OCI-LY7 (cell line): Measurements from ENCODE around the gene MACROD1. TPM values are rescaled to one million over a fixed set of nuclear protein-coding genes. Genes with fewer than 3 reads are reported as not detected.

ENCODE experiments used
- BruUV-seq: library from RNA; stranded (reverse); fragments of 400-500 nt; replicated peaks from 2 replicates; lab custom pipeline; 2021; lab: Mats Ljungman, UMichigan
- CTCF ChIA-PET: fragments of 300-600 bp; sonication (Branson Sonifier 250); formaldehyde crosslinking; loops from one replicate; lab custom pipeline; 2022; ENCODE audit warnings: antibody characterized with exemption; ENCODE audit not compliant: unreplicated experiment; lab: Charles Lee
- POLR2A ChIA-PET: fragments of 300-600 bp; sonication (Branson Sonifier 250); formaldehyde crosslinking; loops from one replicate; lab custom pipeline; 2022; ENCODE audit warnings: antibody characterized with exemption; lab: Charles Lee
- DNase-seq: peaks from one replicate; pipeline ENCODE4 v3.0.0-alpha.2; 2015; ENCODE audit warnings: low spot score
- H2AFZ ChIP-seq: fragments of 200-600 bp; sonication (generic), shearing (Covaris generic); 2 replicates; pipeline ENCODE4 v1.6.1; 2014; ENCODE audit warnings: mild to moderate bottlenecking, antibody characterized with exemption, low read length, moderate library complexity
- H3K27ac ChIP-seq: fragments of 200-600 bp; sonication (generic); 2 replicates; pipeline ENCODE4 v1.5.1; 2014; ENCODE audit warnings: mixed run types, low read depth, mild to moderate bottlenecking, moderate library complexity, low read length, inconsistent platforms; ENCODE audit not compliant: poor library complexity, severe bottlenecking
- H3K36me3 ChIP-seq: fragments of 200-600 bp; sonication (generic); 2 replicates; pipeline ENCODE4 v1.6.1; 2014; ENCODE audit warnings: mild to moderate bottlenecking, antibody characterized with exemption, low read length, moderate library complexity, mixed read lengths; ENCODE audit not compliant: insufficient read depth
- H3K4me1 ChIP-seq: fragments of 200-600 bp; sonication (generic); 2 replicates; pipeline ENCODE4 v1.5.1; 2014; ENCODE audit warnings: mild to moderate bottlenecking, low read length; ENCODE audit not compliant: insufficient read depth, poor library complexity, severe bottlenecking
- H3K4me2 ChIP-seq: fragments of 200-600 bp; sonication (generic); 2 replicates; pipeline ENCODE4 v1.6.1; 2014; ENCODE audit warnings: mild to moderate bottlenecking, low read length
- H3K4me3 ChIP-seq: fragments of 200-600 bp; sonication (generic); 2 replicates; pipeline ENCODE4 v1.5.1; 2014; ENCODE audit warnings: mild to moderate bottlenecking, low read depth, low read length; ENCODE audit not compliant: poor library complexity, severe bottlenecking
- H3K79me2 ChIP-seq: fragments of 200-600 bp; sonication (generic); 2 replicates; pipeline ENCODE4 v1.6.1; 2016; ENCODE audit warnings: low read depth, mild to moderate bottlenecking, low read length, moderate library complexity, mixed read lengths; ENCODE audit not compliant: insufficient read depth
- H3K9me2 ChIP-seq: fragments of 200-600 bp; sonication (generic); 2 replicates; pipeline ENCODE4 v1.6.1; 2016; ENCODE audit warnings: mild to moderate bottlenecking, low read length, mixed read lengths; ENCODE audit not compliant: insufficient read depth
- H3K9me3 ChIP-seq: fragments of 200-600 bp; sonication (generic); 2 replicates; pipeline ENCODE4 v1.6.1; 2014; ENCODE audit warnings: mild to moderate bottlenecking, mixed run types, low read length, mixed read lengths
- H4K20me1 ChIP-seq: fragments of 200-600 bp; sonication (generic); 2 replicates; pipeline ENCODE4 v1.6.1; 2014; ENCODE audit warnings: mild to moderate bottlenecking, antibody characterized with exemption, low read length, moderate library complexity, mixed read lengths; ENCODE audit not compliant: insufficient read depth
- CTCF ChIP-seq: fragments of 200-600 bp; sonication (generic); conservative IDR thresholded peaks from 2 replicates; pipeline ENCODE4 v1.5.1; 2014; ENCODE audit warnings: mild to moderate bottlenecking, antibody characterized with exemption, low read length, moderate library complexity, mixed read lengths
- EZH2phosphoT487 ChIP-seq: fragments of 200-600 bp; sonication (generic); IDR thresholded peaks from 2 replicates; pipeline ENCODE4 v1.6.1; 2018; ENCODE audit warnings: low read depth, borderline replicate concordance, mild to moderate bottlenecking, mixed run types, antibody characterized with exemption, low read length, moderate library complexity, mixed read lengths
- intact Hi-C: fragments of 100-400 bp; cut with micrococcal nuclease; formaldehyde crosslinking; loops from one replicate; pipeline ENCODE4 v1.10.0; 2022; ENCODE audit not compliant: unreplicated experiment
- total RNA-seq, 2 experiments: library from RNA; depleted of rRNA in 1 of 2; stranded (reverse); fragments of >200 nt in 1 of 2; shearing (Covaris generic) in 1 of 2; gene quantifications; 2 replicates each; pipeline ENCODE4 v1.2.3, GENCODE V29; 2014 to 2022

The MACROD1 gene
- total RNA-seq, 2 experiments from 2014 or later = 14.7 to 25.4 TPM

GRCh38 chr11:64114231-64114630 is 51.7 kb downstream of the MACROD1 start:
- Histone ChIP-seq H3K9me2 (no peaks in the 10 kb centered on the region), H3K9me3 (no peaks in the 10 kb centered on the region), H4K20me1 (no peaks in the 10 kb centered on the region), H3K4me1 (no peaks in the 10 kb centered on the region), H3K4me3 (no peak overlapping the region), H3K27ac (no peak overlapping the region), H2AFZ (no peak overlapping the region), H3K79me2 (no peaks in the 10 kb centered on the region), H3K36me3 (no peaks in the 10 kb centered on the region), H3K4me2 (no peak overlapping the region)
- POLR2A ChIA-PET = no interaction called here
- no peak for DNase-seq
- CTCF ChIA-PET = no interaction called here
- intact Hi-C loops = no loop called here
- BruUV-seq = no TSS peak
- TF ChIP-seq CTCF (no peak), EZH2phosphoT487 (no peak)

GRCh38 chr11:64113462-64113780 is 52.5 kb downstream of the MACROD1 start:
- CTCF ChIA-PET = no interaction called here
- intact Hi-C loops = no loop called here
- DNase-seq = no peak
- no peaks in the 10 kb centered on the region for H4K20me1 ChIP-seq
- H3K4me1 ChIP-seq = no peaks in the 10 kb centered on the region
- no peak overlapping the region for H2AFZ ChIP-seq
- no peak overlapping the region for H3K4me3 ChIP-seq
- TF ChIP-seq EZH2phosphoT487 (no peak), CTCF (no peak)
- BruUV-seq = no TSS peak
- no peaks in the 10 kb centered on the region for H3K9me3 ChIP-seq
- H3K27ac ChIP-seq = no peak overlapping the region
- H3K9me2 ChIP-seq = no peaks in the 10 kb centered on the region
- POLR2A ChIA-PET = no interaction called here
- no peaks in the 10 kb centered on the region for H3K36me3 ChIP-seq
- H3K4me2 ChIP-seq = no peak overlapping the region
- H3K79me2 ChIP-seq = no peaks in the 10 kb centered on the region

- H2AFZ ChIP-seq = no peak overlapping the region
- no peak overlapping the region for H3K4me3 ChIP-seq
- ChIA-PET POLR2A (no interaction called here), CTCF (no interaction called here)
- TF ChIP-seq EZH2phosphoT487 (no peak), CTCF (no peak)
- H3K36me3 ChIP-seq = no peaks in the 10 kb centered on the region
- no peaks in the 10 kb centered on the region for H3K9me2 ChIP-seq
- no peak for DNase-seq
- BruUV-seq = no TSS peak
- H4K20me1 ChIP-seq = no peaks in the 10 kb centered on the region
- H3K9me3 ChIP-seq = no peaks in the 10 kb centered on the region
- intact Hi-C loops = no loop called here
- no peak overlapping the region for H3K4me2 ChIP-seq
- H3K27ac ChIP-seq = no peak overlapping the region
- H3K4me1 ChIP-seq = no peaks in the 10 kb centered on the region
- no peaks in the 10 kb centered on the region for H3K79me2 ChIP-seq
Observed at GRCh38 chr11:64112771-64113461, 53.0 kb downstream of the MACROD1 start.
